Measurements from ENCODE around the gene GALNT6. TPM values are rescaled to one million over a fixed set of nuclear protein-coding genes. Genes with fewer than 3 reads are reported as not detected.

The GALNT6 gene
- total RNA-seq, 1 donor from 2014 or later = 67.2 TPM

DNA sequence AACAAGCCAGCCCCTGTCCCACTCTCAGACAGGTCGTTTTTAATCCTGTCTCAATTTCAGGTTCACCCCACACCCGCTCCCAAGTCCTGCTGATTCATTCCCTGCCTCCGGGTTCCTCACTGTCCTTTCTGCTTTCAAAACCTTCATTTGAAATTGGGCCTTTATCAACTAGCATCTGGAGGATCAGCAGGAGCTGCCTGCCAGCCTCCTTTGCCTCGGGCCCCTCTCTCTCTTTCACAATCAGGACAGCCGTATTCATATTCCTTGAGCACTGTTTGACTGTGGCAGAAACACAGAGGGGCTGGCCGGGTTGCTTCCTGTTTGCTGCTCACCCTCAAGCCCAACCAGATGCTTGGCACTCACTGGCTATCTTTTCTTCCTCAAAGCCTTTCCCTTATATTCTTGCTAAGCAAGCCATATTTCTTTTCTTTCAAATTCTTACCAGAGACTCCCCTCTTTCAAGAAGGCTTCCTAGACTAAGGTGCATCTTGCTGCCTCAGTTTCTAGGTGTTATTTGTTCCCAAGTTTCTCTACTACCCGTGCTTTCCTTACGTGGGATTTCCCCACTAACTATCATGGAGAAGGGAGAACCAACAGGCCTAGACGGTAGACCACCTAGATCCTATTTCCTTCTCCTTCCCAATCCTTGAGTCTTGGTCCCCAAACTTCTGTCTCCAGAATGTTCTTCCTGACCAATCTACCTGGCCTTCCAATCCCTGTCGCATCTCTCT lies 3.0 kb downstream of the GALNT6 start:
- H3K4me3 ChIP-seq = no peak overlapping the region
- intact Hi-C loops (cut with DNase I) = no loop called here
- no peak for TF ChIP-seq CTCF (IDR thresholded peaks at IDR 0.05)
- no peaks in the 10 kb centered on the region for H3K9me3 ChIP-seq
- DNase-seq (ENCODE audit: low spot score in 2 of 2) = peak in 1 of 2 donors; percentile 69
- no peaks in the 10 kb centered on the region for H3K27me3 ChIP-seq
- peaks cover 0 to 7% of the 10 kb centered on the region in 2 donors for H3K4me1 ChIP-seq
- no peaks in the 10 kb centered on the region for H3K36me3 ChIP-seq
- no peak overlapping the region for H3K27ac ChIP-seq

DNA sequence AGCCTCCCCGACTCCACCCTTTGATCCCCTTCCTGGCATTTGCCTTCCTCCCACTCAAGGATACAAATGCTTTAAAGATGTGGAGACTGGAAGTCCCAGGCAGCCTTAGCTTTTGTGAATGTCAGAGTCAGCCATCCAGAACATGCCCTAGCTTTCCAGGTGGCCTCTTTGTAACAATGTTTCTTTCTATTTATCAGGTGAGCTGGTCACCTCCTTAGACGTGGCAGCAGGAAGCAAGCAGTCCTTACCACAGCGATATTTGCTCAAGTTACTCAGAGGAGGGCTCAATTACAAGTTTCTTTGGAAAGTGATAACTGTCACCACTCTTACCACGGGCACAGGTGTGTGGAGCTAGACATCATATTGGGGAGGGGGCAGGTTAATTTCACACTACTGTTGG lies 4.9 kb downstream of the GALNT6 start:
- Histone ChIP-seq H3K27ac (no peak overlapping the region), H3K4me1 (peaks cover 0 to 3% of the 10 kb centered on the region in 2 donors), H3K27me3 (no peaks in the 10 kb centered on the region), H3K36me3 (no peaks in the 10 kb centered on the region), H3K4me3 (no peak overlapping the region), H3K9me3 (no peaks in the 10 kb centered on the region)
- no peak for TF ChIP-seq CTCF (IDR thresholded peaks at IDR 0.05)
- DNase-seq (ENCODE audit: low spot score in 2 of 2) = no peak
- intact Hi-C loops (cut with DNase I) = no loop called here

DNA sequence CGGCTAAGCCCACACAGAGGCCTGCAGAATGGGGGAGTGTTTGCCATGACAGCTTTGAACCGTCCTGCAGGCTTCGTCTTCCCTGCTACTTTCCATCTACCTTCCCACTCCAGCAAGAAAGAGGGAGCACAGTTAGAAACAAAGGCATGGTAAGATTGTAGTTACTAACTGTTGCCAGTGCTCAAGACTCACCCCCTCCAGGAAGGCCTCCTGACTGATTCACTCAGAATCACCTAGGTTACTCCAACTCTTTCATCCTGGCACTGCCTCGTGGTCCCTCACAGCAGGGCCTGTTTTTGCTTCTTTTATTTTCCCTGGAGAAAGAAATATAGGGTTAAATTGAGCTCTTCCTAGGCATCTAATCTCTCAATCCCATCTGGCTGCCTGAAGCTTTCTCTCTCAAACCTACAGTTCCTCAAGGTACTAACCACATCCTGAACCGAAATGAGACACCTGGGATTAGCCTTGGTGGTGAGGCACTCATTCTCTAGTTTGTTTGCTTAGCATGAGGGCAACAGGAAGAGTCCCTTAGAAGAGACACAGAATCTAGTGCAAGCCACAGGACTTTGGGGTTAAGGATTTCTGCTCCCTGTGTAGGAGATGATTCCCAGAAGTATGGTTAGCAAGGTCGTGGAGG lies 7.8 kb downstream of the GALNT6 start:
- no peak for TF ChIP-seq CTCF (IDR thresholded peaks at IDR 0.05)
- no peaks in the 10 kb centered on the region for H3K36me3 ChIP-seq
- no peak overlapping the region for H3K27ac ChIP-seq
- H3K27me3 ChIP-seq = no peaks in the 10 kb centered on the region
- no peak overlapping the region for H3K4me3 ChIP-seq
- intact Hi-C loops (cut with DNase I) = no loop called here
- no peaks in the 10 kb centered on the region for H3K4me1 ChIP-seq
- no peak for DNase-seq (ENCODE audit: low spot score in 2 of 2)
- H3K9me3 ChIP-seq = no peaks in the 10 kb centered on the region

DNA sequence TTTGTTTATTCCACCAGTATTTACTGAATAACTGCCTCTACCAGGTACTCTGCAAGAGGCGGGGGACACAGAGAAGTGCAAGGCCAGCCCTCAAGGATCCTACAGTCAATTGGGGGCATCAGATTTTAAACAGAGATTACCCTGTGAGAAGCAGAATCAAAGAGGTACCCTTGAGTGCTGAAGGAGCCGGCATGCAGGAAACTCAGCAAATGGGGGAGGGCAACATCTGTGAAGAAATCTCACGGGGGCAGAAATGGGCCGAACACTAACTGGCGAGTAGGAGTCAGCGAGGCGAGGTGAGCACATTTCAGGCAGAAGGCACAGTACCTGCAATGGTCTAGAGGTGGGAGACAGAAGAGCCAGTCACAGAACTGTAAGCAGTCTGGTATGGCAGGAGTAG lies 9.0 kb downstream of the GALNT6 start:
- DNase-seq (ENCODE audit: low spot score in 2 of 2) = no peak
- Histone ChIP-seq H3K36me3 (no peaks in the 10 kb centered on the region), H3K27ac (no peak overlapping the region), H3K9me3 (no peaks in the 10 kb centered on the region), H3K27me3 (no peaks in the 10 kb centered on the region), H3K4me1 (no peaks in the 10 kb centered on the region), H3K4me3 (no peak overlapping the region)
- TF ChIP-seq CTCF (IDR thresholded peaks at IDR 0.05) = no peak
- intact Hi-C loops (cut with DNase I) = no loop called here

- intact Hi-C loops (cut with DNase I) = no loop called here
- Histone ChIP-seq H3K4me1 (no peaks in the 10 kb centered on the region), H3K27ac (no peak overlapping the region), H3K4me3 (no peak overlapping the region), H3K27me3 (no peaks in the 10 kb centered on the region), H3K9me3 (no peaks in the 10 kb centered on the region), H3K36me3 (no peaks in the 10 kb centered on the region)
- DNase-seq (ENCODE audit: low spot score in 2 of 2) = no peak
- TF ChIP-seq CTCF (IDR thresholded peaks at IDR 0.05) = no peak
Measured at GRCh38 chr12:51381226-51382079, 9.8 kb downstream of the GALNT6 start.

All from ascending aorta (tissue), 2 donors.